Erythroblast (primary cell): ENCODE measurements around the gene HK3.

Source experiments
- GATA1 ChIP-seq: IDR thresholded peaks from 2 replicates; pipeline ENCODE4 v1.6.1; 2011; ENCODE audit warnings: low read depth, mild to moderate bottlenecking, control low read depth, low read length, moderate library complexity
- POLR2A ChIP-seq: IDR thresholded peaks from 2 replicates; pipeline ENCODE4 v1.6.1; 2011; ENCODE audit warnings: mild to moderate bottlenecking, low read length

GRCh38 chr5:176865964-176866363 is 33.2 kb downstream of the HK3 start:
- TF ChIP-seq POLR2A (no peak), GATA1 (no peak)
